ENCODE results near the gene TSHZ2. TPM values are rescaled to one million over a fixed set of nuclear protein-coding genes. Genes with fewer than 3 reads are reported as not detected.
"Not testable (repeated sequence)": the region's sequence is repeated elsewhere in the genome, so short reads cannot be mapped to it uniquely, and the experiment has no call there.

The TSHZ2 gene
- total RNA-seq, 1 experiment from 2014 or later = 11.9 TPM

- DNase-seq (ENCODE audit: low read depth) = peak; percentile 88
Measured at GRCh38 chr20:52959125-52959524, 13.0 kb upstream of the TSHZ2 start.

DNA sequence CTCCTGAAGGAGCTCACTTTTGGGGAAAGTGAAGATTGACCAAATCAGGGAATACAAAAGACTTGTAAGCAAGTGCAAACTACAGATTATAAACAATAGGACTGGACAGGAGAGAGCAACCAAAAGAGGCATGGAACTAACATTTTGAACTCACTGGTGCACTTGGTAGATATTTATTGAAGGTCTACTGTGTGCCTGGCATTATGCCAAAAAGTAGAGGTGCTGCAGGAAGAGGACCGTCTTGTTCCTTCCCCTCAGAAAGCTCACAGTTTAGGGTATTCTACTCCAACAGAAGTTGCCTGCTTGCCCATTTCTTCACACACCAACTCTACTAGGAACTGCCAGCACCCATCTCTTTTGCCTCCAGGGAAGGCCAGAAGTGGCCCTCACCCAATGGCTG, 10.0 kb upstream of the TSHZ2 start:
- no peak for DNase-seq (ENCODE audit: low read depth)

DNA sequence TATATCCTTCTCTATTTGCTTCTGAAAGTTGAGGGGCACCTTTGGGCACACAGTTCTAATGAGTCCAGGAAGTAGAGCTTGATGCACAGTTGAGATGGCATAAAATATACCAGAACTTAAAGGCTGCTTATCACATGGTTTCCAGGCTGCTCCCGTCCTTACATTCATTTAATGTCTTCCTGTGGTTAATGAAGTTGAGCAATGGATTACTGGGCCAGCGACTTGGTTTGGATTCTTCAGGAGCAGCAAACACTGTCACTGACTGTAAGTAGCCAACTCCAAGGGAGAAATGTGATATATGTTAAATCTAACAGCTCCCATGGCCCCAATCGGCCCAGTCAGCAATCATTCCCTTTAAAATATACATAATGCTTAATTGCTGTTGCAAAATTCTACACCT, 9.0 kb upstream of the TSHZ2 start:
- DNase-seq (ENCODE audit: low read depth) = no peak

DNA sequence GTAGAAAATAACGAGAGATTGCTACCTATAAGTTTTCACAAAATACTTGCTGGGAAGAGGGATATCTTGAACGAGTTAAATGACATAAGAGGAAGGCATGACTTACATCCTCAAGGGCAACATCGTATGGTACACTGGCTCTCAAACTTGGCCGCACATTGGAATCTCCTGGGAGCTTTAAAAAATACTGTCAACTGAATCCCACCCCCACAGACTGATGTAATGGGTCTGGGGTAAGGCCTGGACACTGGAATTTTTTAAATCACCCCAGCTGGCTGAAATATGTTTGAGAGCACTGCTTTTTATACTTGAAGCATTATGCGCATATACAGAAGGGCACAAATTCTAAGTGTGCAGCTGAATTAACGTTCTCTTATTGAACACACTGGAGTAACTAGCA, 8.0 kb upstream of the TSHZ2 start:
- DNase-seq (ENCODE audit: low read depth) = no peak

DNA sequence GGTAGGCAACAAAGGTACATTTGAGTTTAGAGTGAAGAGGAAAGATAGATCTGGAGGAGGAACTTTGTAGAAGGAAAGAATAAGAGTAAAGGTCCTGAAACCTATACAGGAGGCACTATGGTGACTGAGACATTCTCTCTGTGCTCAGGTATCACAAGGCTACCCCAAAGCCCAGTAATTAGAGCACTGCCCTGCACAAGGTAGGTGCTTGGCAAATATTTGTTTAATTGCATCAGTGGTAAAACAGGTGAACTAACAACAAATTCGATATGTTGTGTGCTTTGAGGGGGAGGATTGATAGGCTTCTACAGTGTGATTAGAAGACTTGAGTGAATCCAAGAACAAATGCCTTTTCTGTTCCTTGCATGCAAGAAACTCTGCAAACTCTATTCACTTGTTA, 6.8 kb upstream of the TSHZ2 start:
- DNase-seq (ENCODE audit: low read depth) = no peak

DNA sequence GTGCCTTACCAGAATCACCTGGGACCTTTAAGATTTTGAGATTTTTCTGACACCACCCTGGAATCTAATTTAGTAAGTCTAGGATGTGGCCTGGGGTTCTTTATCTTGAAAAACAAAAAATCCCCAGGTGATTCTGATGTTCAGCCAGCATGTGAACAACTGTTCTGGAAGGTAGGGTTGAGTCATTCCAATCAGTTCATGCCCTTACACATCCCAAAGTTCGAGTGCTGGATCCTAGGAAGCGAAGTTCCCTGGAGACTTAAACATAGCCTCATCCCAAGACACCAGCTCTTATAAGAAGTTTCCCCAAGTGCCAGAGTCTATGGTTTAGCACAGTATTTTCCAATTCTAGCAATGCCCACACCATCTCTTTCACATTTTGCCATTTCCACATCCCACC, 6.3 kb upstream of the TSHZ2 start:
- no peak for DNase-seq (ENCODE audit: low read depth)

GRCh38 chr20:52966543-52966942, 5.6 kb upstream of the TSHZ2 start:
- not testable (repeated sequence) for DNase-seq (ENCODE audit: low read depth)

DNA sequence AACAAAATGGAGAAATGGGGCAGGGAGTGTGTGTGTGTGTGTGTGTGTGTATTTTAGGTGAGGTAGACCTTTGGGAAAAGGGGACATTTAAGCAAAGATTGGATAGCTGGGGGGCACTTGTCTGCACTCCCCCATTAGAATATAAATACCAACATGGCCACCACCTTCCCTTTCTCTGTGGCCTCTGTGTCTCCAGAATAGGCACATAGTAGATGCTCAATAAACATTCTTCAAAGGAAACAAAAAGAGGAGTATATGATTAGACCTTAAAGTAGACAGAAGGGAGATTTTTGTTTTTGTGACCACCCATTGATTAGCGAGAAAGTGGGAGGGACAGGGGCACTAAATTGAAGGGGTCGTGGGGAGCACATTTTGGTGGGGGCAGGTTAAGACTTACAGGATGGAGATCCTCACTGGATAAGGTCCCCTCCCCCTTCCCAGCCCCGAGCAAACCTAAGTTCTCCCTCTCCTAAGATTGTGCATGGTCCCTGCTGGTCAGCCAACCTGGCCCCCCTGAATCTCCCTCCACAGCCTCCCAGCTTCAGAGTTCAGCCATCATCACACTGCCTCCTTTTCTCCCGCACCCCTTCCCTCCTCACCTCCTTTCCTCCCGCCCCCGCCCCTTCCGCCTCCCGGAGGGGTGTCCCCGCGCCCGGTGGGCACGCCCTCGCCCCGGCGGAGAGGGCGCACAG, 514 bp upstream of the TSHZ2 start:
- no peak for DNase-seq (ENCODE audit: low read depth)

- peak; percentile 67 for DNase-seq (ENCODE audit: low read depth)
Measured at GRCh38 chr20:52972965-52973819, 1.0 kb downstream of the TSHZ2 start.

- DNase-seq (ENCODE audit: low read depth) = peak; percentile 47
Measured at GRCh38 chr20:52974179-52974594, 2.0 kb downstream of the TSHZ2 start.

- DNase-seq (ENCODE audit: low read depth) = peak; percentile 54
Measured at GRCh38 chr20:52975029-52975732, 3.0 kb downstream of the TSHZ2 start.

GRCh38 chr20:52975803-52976531, 3.8 kb downstream of the TSHZ2 start:
- DNase-seq (ENCODE audit: low read depth) = no peak

DNA sequence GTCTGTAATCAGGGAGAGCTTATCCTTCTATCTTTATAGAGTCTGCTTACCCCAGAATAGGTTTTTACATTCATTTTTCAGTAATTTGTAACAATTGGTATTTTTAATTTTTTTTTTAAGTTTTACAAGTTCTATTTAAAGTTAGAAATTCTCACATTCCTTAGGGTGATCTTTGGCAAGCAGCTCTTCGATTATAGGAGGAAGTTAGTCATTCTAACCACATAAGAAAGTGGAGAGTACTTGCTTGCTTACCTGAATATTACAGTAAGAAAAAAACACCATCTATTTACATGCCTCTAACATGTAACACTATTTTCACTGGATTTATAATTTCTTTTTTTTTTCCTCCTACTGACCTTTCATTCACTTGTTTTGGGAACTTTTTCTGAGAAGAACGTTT, 6.7 kb downstream of the TSHZ2 start:
- peak; percentile 64 for DNase-seq (ENCODE audit: low read depth)

- peak; percentile 73 for DNase-seq (ENCODE audit: low read depth)
Measured at GRCh38 chr20:52981051-52981450, 8.9 kb downstream of the TSHZ2 start.

- DNase-seq (ENCODE audit: low read depth) = no peak
Measured at GRCh38 chr20:52983726-52984450, 11.7 kb downstream of the TSHZ2 start.

- no peak for DNase-seq (ENCODE audit: low read depth)
Measured at GRCh38 chr20:52984451-52984810, 12.3 kb downstream of the TSHZ2 start.

- DNase-seq (ENCODE audit: low read depth) = peak; percentile 90
Measured at GRCh38 chr20:52985687-52986086, 13.5 kb downstream of the TSHZ2 start.

DNA sequence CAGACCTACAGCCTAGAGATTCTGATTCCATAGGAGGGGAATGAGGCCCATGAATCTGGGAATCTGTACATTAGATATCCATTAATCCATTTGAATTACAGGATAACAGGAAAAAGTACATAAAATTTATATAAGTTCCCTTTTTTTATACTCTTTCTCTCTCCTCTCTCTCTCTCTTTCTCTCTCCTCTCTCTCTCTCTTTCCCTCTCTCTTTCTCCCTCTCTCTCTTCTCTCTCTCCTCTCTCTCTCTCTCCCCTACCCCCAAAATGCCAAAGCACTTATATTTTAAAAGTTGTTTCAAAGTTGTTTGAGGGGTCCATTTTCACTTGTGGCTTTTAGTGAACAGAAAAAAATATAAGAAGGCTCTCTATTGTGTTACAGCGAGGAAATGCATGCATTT, 15.1 kb downstream of the TSHZ2 start:
- DNase-seq (ENCODE audit: low read depth) = no peak

GRCh38 chr20:52991830-52992229, 19.7 kb downstream of the TSHZ2 start:
- DNase-seq (ENCODE audit: low read depth) = peak; percentile 68

GRCh38 chr20:52992632-52993031, 20.5 kb downstream of the TSHZ2 start:
- DNase-seq (ENCODE audit: low read depth) = peak; percentile 66

- peak; percentile 78 for DNase-seq (ENCODE audit: low read depth)
Measured at GRCh38 chr20:52993076-52993475, 20.9 kb downstream of the TSHZ2 start.
